GM23338 (cell line): ENCODE data around the gene RAP1B. TPM values are rescaled to one million over a fixed set of nuclear protein-coding genes. Genes with fewer than 3 reads are reported as not detected.
A peak's percentile ranks its signal among the peaks of the same experiment; 100 is the strongest.

Source experiments
- ATAC-seq: fragments of 200-7000 bp; cut with Tn5 transposase; 3 replicates; pipeline ENCODE4 v1.9.1; 2020
- DNase-seq: peaks from one replicate; pipeline ENCODE4 v3.0.0-alpha.2; 2015; ENCODE audit warnings: low spot score
- H2AFZ ChIP-seq: fragments of 200-600 bp; sonication (generic); 2 replicates; pipeline ENCODE4 v1.8.0; 2016; ENCODE audit warnings: antibody characterized with exemption, mild to moderate bottlenecking, moderate library complexity
- H3F3A ChIP-seq: fragments of 200-600 bp; sonication (generic); replicated peaks from 2 replicates; pipeline ENCODE4 v1.8.0; 2017; ENCODE audit warnings: antibody characterized with exemption, mixed run types, low read depth
- H3K27ac ChIP-seq: fragments of 200-600 bp; sonication (generic); 2 replicates; pipeline ENCODE4 v1.6.1; 2016; ENCODE audit warnings: low read depth
- H3K27me3 ChIP-seq: fragments of 200-600 bp; sonication (generic); 2 replicates; pipeline ENCODE4 v1.8.0; 2016; ENCODE audit warnings: mild to moderate bottlenecking, mixed run types, moderate library complexity; ENCODE audit not compliant: insufficient read depth
- H3K36me3 ChIP-seq: fragments of 200-600 bp; sonication (generic); 2 replicates; pipeline ENCODE4 v1.8.0; 2016; ENCODE audit warnings: mild to moderate bottlenecking; ENCODE audit not compliant: insufficient read depth
- H3K4me1 ChIP-seq: fragments of 200-600 bp; sonication (generic); 2 replicates; pipeline ENCODE4 v1.8.0; 2016; ENCODE audit warnings: mild to moderate bottlenecking, moderate library complexity; ENCODE audit not compliant: insufficient read depth
- H3K4me2 ChIP-seq: fragments of 200-600 bp; sonication (generic); 2 replicates; pipeline ENCODE4 v1.7.1; 2017; ENCODE audit warnings: mixed run types
- H3K4me3 ChIP-seq: fragments of 200-600 bp; sonication (generic); 2 replicates; pipeline ENCODE4 v1.6.1; 2016; ENCODE audit warnings: mixed run types
- H3K79me2 ChIP-seq: fragments of 200-600 bp; sonication (generic); replicated peaks from 2 replicates; pipeline ENCODE4 v1.8.0; 2017; ENCODE audit warnings: mild to moderate bottlenecking; ENCODE audit not compliant: insufficient read depth
- H3K9me2 ChIP-seq: fragments of 200-600 bp; sonication (generic); 2 replicates; pipeline ENCODE4 v1.8.0; 2017; ENCODE audit not compliant: insufficient read depth
- H4K20me1 ChIP-seq: fragments of 200-600 bp; sonication (generic); replicated peaks from 2 replicates; pipeline ENCODE4 v1.8.0; 2017; ENCODE audit warnings: mild to moderate bottlenecking; ENCODE audit not compliant: insufficient read depth
- H3K27ac Mint-ChIP-seq: 2 replicates; pipeline ENCODE4 v1.8.0; 2020; ENCODE audit warnings: inconsistent platforms, mild to moderate bottlenecking, moderate library complexity, mixed read lengths
- H3K27me3 Mint-ChIP-seq: 3 replicates; pipeline ENCODE4 v1.8.0; 2022; ENCODE audit warnings: low read depth, mild to moderate bottlenecking, moderate library complexity, mixed read lengths, inconsistent platforms; ENCODE audit not compliant: insufficient read depth, poor library complexity
- H3K36me3 Mint-ChIP-seq: 3 replicates; pipeline ENCODE4 v1.8.0; 2021; ENCODE audit warnings: low read depth, mild to moderate bottlenecking, inconsistent platforms, moderate library complexity, mixed read lengths
- H3K4me1 Mint-ChIP-seq: 3 replicates; pipeline ENCODE4 v1.8.0; 2020; ENCODE audit warnings: mild to moderate bottlenecking, inconsistent platforms, mixed read lengths
- H3K4me3 Mint-ChIP-seq: 3 replicates; pipeline ENCODE4 v1.8.0; 2021; ENCODE audit warnings: moderate library complexity, mild to moderate bottlenecking, inconsistent platforms, mixed read lengths
- H3K9me3 Mint-ChIP-seq: 3 replicates; pipeline ENCODE4 v1.8.0; 2020; ENCODE audit warnings: moderate library complexity, mild to moderate bottlenecking, inconsistent platforms, mixed read lengths
- EZH2phosphoT487 ChIP-seq: fragments of 200-600 bp; sonication (generic); IDR thresholded peaks from one replicate; pipeline ENCODE4 v1.8.1; 2018; ENCODE audit warnings: antibody characterized with exemption; ENCODE audit not compliant: unreplicated experiment
- JUNB ChIP-seq: IDR thresholded peaks from one replicate; pipeline ENCODE4 v1.6.1; 2016; ENCODE audit warnings: antibody characterized with exemption; ENCODE audit not compliant: unreplicated experiment
- NANOG ChIP-seq: IDR thresholded peaks from 2 replicates; pipeline ENCODE4 v1.6.1; 2016; ENCODE audit warnings: antibody characterized with exemption, borderline replicate concordance
- STAT1 ChIP-seq: IDR thresholded peaks from one replicate; pipeline ENCODE4 v1.6.1; 2016; ENCODE audit warnings: antibody characterized with exemption; ENCODE audit not compliant: unreplicated experiment
- ZNF331 ChIP-seq: fragments of 250-450 bp; sonication (Bioruptor Pico); IDR thresholded peaks from 2 replicates; pipeline ENCODE4 v1.5.0; 2020; ENCODE audit warnings: low read depth, mild to moderate bottlenecking, moderate library complexity
- polyA plus RNA-seq: library from polyadenylated mRNA; unstranded; fragments of >200 nt; fragmentation: Nextera tagmentation; extraction: Ambion mirVana; gene quantifications from 2 replicates; pipeline ENCODE4 v1.2.1, GENCODE V29; 2016
- total RNA-seq: library from RNA; depleted of rRNA; stranded (reverse); fragments of >200 nt; shearing (Covaris generic); gene quantifications from 2 replicates; pipeline ENCODE4 v1.2.3, GENCODE V29; 2014
- TF ChIP-seq, protein P1 (sequence below): IDR thresholded peaks from one replicate; pipeline ENCODE4 v1.6.1; 2018; ENCODE audit warnings: antibody characterized with exemption; ENCODE audit not compliant: unreplicated experiment
- TF ChIP-seq, protein P2 (sequence below): IDR thresholded peaks from 2 replicates; pipeline ENCODE4 v1.6.1; 2016; ENCODE audit warnings: antibody characterized with exemption
- TF ChIP-seq, protein P3 (sequence below), 2 experiments: fragments of 200-600 bp in 1 of 2; sonication (generic) in 1 of 2; conservative IDR thresholded peaks; 2 replicates each; pipeline versions ENCODE4 v1.5.1 to v1.6.1; 2016 to 2017; ENCODE audit warnings: antibody characterized with exemption in 2 of 2, low read depth in 2 of 2, mild to moderate bottlenecking in 2 of 2, moderate library complexity in 1 of 2

RAP1B gene
- total and polyA plus RNA-seq, 2 experiments from 2014 or later: 90.6 to 128 TPM

DNA sequence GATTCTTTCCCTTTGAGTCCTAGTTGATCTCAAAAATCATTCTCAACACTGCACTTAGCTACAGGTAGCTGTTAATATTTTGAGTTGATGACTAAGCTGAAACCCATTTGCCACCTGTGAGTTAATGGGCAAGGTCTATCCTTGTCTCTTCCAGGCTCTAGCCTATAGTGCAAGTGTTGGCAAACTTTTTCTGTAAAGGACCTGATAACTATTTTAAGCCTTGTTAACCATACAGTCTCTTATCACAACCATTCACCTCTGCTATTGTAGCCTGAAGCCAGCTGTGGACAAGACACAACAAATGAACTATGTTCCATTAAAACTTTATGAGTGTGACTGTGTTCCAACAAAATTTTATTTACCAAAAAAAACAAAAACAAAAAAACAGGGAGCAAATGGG, 19.4 kb downstream of the RAP1B start (continued):
- TF ChIP-seq, protein P1, sequence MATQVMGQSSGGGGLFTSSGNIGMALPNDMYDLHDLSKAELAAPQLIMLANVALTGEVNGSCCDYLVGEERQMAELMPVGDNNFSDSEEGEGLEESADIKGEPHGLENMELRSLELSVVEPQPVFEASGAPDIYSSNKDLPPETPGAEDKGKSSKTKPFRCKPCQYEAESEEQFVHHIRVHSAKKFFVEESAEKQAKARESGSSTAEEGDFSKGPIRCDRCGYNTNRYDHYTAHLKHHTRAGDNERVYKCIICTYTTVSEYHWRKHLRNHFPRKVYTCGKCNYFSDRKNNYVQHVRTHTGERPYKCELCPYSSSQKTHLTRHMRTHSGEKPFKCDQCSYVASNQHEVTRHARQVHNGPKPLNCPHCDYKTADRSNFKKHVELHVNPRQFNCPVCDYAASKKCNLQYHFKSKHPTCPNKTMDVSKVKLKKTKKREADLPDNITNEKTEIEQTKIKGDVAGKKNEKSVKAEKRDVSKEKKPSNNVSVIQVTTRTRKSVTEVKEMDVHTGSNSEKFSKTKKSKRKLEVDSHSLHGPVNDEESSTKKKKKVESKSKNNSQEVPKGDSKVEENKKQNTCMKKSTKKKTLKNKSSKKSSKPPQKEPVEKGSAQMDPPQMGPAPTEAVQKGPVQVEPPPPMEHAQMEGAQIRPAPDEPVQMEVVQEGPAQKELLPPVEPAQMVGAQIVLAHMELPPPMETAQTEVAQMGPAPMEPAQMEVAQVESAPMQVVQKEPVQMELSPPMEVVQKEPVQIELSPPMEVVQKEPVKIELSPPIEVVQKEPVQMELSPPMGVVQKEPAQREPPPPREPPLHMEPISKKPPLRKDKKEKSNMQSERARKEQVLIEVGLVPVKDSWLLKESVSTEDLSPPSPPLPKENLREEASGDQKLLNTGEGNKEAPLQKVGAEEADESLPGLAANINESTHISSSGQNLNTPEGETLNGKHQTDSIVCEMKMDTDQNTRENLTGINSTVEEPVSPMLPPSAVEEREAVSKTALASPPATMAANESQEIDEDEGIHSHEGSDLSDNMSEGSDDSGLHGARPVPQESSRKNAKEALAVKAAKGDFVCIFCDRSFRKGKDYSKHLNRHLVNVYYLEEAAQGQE: no peak
- TF ChIP-seq, protein P2, sequence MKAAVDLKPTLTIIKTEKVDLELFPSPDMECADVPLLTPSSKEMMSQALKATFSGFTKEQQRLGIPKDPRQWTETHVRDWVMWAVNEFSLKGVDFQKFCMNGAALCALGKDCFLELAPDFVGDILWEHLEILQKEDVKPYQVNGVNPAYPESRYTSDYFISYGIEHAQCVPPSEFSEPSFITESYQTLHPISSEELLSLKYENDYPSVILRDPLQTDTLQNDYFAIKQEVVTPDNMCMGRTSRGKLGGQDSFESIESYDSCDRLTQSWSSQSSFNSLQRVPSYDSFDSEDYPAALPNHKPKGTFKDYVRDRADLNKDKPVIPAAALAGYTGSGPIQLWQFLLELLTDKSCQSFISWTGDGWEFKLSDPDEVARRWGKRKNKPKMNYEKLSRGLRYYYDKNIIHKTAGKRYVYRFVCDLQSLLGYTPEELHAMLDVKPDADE: no peak
- no peak for TF ChIP-seq STAT1

DNA sequence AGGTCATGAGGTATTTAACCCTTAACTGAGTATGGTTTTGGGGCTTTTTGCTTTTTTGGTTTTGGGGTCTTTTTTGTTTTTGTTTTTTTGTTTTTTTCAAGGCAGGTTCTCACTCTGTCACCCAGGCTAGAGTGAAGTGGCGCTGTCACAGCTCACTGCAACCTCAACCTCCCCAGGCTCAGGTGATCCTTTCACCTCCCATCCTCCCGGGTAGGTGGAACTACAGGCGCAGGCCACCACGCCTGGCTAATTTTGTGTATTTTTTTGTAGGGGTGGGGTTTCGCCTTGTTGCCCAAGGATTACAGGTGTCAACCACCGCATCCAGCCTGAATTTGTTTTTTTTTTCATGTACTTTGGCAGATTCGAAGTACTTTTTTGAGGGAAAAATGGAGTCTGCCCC, 19.9 kb downstream of the RAP1B start:
- H3K4me3 ChIP-seq: no peak overlapping the region
- no peak overlapping the region for H3K4me2 ChIP-seq
- H3K9me2 ChIP-seq: no peaks in the 10 kb centered on the region
- H3K27ac Mint-ChIP-seq: no peak overlapping the region
- peaks cover 100% of the 10 kb centered on the region for H3K79me2 ChIP-seq
- H3K27ac ChIP-seq: no peak overlapping the region
- no peaks in the 10 kb centered on the region for H3K4me1 ChIP-seq
- peaks cover 44% of the 10 kb centered on the region for H4K20me1 ChIP-seq
- H3F3A ChIP-seq: no peaks in the 10 kb centered on the region
- peaks cover 31% of the 10 kb centered on the region for H3K36me3 Mint-ChIP-seq
- H3K36me3 ChIP-seq: peaks cover 4% of the 10 kb centered on the region; the same call in 1 of the 2 replicates
- no peaks in the 10 kb centered on the region for H3K4me1 Mint-ChIP-seq
- H2AFZ ChIP-seq: no peak overlapping the region
- no peaks in the 10 kb centered on the region for H3K27me3 ChIP-seq
- ATAC-seq (0 out of 3 replicates have a peak, but pooled peaks have one; percentile 25), DNase-seq (no peak)
- no peak overlapping the region for H3K4me3 Mint-ChIP-seq
- no peak for TF ChIP-seq NANOG
- TF ChIP-seq EZH2phosphoT487: no peak
- TF ChIP-seq, protein P1: no peak
- no peak for TF ChIP-seq ZNF331 (CRISPR knock-in tag)
- no peak for TF ChIP-seq JUNB
- TF ChIP-seq, protein P3, sequence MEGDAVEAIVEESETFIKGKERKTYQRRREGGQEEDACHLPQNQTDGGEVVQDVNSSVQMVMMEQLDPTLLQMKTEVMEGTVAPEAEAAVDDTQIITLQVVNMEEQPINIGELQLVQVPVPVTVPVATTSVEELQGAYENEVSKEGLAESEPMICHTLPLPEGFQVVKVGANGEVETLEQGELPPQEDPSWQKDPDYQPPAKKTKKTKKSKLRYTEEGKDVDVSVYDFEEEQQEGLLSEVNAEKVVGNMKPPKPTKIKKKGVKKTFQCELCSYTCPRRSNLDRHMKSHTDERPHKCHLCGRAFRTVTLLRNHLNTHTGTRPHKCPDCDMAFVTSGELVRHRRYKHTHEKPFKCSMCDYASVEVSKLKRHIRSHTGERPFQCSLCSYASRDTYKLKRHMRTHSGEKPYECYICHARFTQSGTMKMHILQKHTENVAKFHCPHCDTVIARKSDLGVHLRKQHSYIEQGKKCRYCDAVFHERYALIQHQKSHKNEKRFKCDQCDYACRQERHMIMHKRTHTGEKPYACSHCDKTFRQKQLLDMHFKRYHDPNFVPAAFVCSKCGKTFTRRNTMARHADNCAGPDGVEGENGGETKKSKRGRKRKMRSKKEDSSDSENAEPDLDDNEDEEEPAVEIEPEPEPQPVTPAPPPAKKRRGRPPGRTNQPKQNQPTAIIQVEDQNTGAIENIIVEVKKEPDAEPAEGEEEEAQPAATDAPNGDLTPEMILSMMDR (conservative IDR thresholded peaks at IDR 0.05; ENCODE audit: low read depth in 2 of 2): no peak
- TF ChIP-seq, protein P2: no peak
- TF ChIP-seq STAT1: no peak
- H3K27me3 Mint-ChIP-seq: no peaks in the 10 kb centered on the region
- H3K9me3 Mint-ChIP-seq: peaks cover 11% of the 10 kb centered on the region
